OCI-LY1 (cell line): Measurements from ENCODE around the gene ELN.

Source experiments
- H2AFZ ChIP-seq: fragments of 200-600 bp; sonication (generic), shearing (Covaris generic); 2 replicates; pipeline ENCODE4 v1.6.0; 2014; ENCODE audit warnings: antibody characterized with exemption, mild to moderate bottlenecking, low read length
- H3F3A ChIP-seq: fragments of 200-600 bp; sonication (generic), shearing (Covaris generic); 2 replicates; pipeline ENCODE4 v1.6.0; 2014; ENCODE audit warnings: mild to moderate bottlenecking, antibody characterized with exemption, low read length, moderate library complexity; ENCODE audit not compliant: insufficient read depth
- H3K27ac ChIP-seq: fragments of 200-600 bp; sonication (generic); 2 replicates; pipeline ENCODE4 v1.5.1; 2014; ENCODE audit warnings: low read length, mixed run types, mild to moderate bottlenecking, low read depth; ENCODE audit not compliant: poor library complexity, severe bottlenecking
- H3K27me3 ChIP-seq: fragments of 200-600 bp; sonication (generic); 2 replicates; pipeline ENCODE4 v1.6.0; 2014; ENCODE audit warnings: antibody characterized with exemption, mild to moderate bottlenecking, low read length, moderate library complexity; ENCODE audit not compliant: insufficient read depth
- H3K36me3 ChIP-seq: fragments of 200-600 bp; sonication (generic); 2 replicates; pipeline ENCODE4 v1.6.1; 2014; ENCODE audit warnings: mild to moderate bottlenecking, antibody characterized with exemption, low read length, moderate library complexity, mixed read lengths; ENCODE audit not compliant: insufficient read depth
- H3K4me1 ChIP-seq: fragments of 200-600 bp; sonication (generic); 2 replicates; pipeline ENCODE4 v1.5.1; 2014; ENCODE audit warnings: mild to moderate bottlenecking, low read length, moderate library complexity; ENCODE audit not compliant: insufficient read depth, severe bottlenecking
- H3K4me2 ChIP-seq: fragments of 200-600 bp; sonication (generic), shearing (Covaris generic); 2 replicates; pipeline ENCODE4 v1.6.1; 2014; ENCODE audit warnings: low read length
- H3K4me3 ChIP-seq: fragments of 200-600 bp; sonication (generic); 2 replicates; pipeline ENCODE4 v1.5.1; 2014; ENCODE audit warnings: low read length, low read depth, mild to moderate bottlenecking, mixed read lengths; ENCODE audit not compliant: poor library complexity, severe bottlenecking
- H3K79me2 ChIP-seq: fragments of 200-600 bp; shearing (Covaris generic); 2 replicates; pipeline ENCODE4 v1.6.1; 2016; ENCODE audit warnings: mixed run types, low read length, mixed read lengths; ENCODE audit not compliant: insufficient read depth
- H3K9ac ChIP-seq: fragments of 200-600 bp; sonication (generic), shearing (Covaris generic); 2 replicates; pipeline ENCODE4 v1.6.1; 2014; ENCODE audit warnings: mild to moderate bottlenecking, low read length, mixed read lengths
- H3K9me2 ChIP-seq: fragments of 200-600 bp; sonication (generic), shearing (Covaris generic); 2 replicates; pipeline ENCODE4 v1.6.1; 2014; ENCODE audit warnings: low read depth, mild to moderate bottlenecking, low read length, mixed read lengths
- H3K9me3 ChIP-seq: fragments of 200-600 bp; shearing (Covaris generic); 2 replicates; pipeline ENCODE4 v1.6.1; 2014; ENCODE audit warnings: low read length, mixed read lengths
- H4K20me1 ChIP-seq: fragments of 200-600 bp; sonication (generic), shearing (Covaris generic); 2 replicates; pipeline ENCODE4 v1.6.0; 2016; ENCODE audit warnings: mild to moderate bottlenecking, low read length; ENCODE audit not compliant: insufficient read depth
- CTCF ChIP-seq: fragments of 200-600 bp; sonication (generic), shearing (Covaris generic); IDR thresholded peaks from 2 replicates; pipeline ENCODE4 v1.5.1; 2017; ENCODE audit warnings: mild to moderate bottlenecking, antibody characterized with exemption, low read length, moderate library complexity, mixed read lengths
- EZH2 ChIP-seq: fragments of 200-600 bp; sonication (generic), shearing (Covaris generic); IDR thresholded peaks from 2 replicates; pipeline ENCODE4 v1.8.0; 2017; ENCODE audit warnings: borderline replicate concordance, mixed run types, mild to moderate bottlenecking, antibody characterized with exemption, low read length, moderate library complexity, mixed read lengths

Gene ELN

GRCh38 chr7:74023092-74023536 is 4.9 kb upstream of the ELN start:
- Histone ChIP-seq H3K9ac (no peak overlapping the region), H3K9me3 (no peaks in the 10 kb centered on the region), H4K20me1 (no peaks in the 10 kb centered on the region), H3K4me2 (no peak overlapping the region), H3K9me2 (no peaks in the 10 kb centered on the region), H3K36me3 (no peaks in the 10 kb centered on the region), H3K4me3 (no peak overlapping the region), H2AFZ (no peak overlapping the region), H3K79me2 (no peaks in the 10 kb centered on the region), H3K4me1 (no peaks in the 10 kb centered on the region), H3K27me3 (peaks cover 4% of the 10 kb centered on the region; the same call in 1 of the 2 replicates), H3F3A (no peaks in the 10 kb centered on the region), H3K27ac (no peak overlapping the region)
- TF ChIP-seq EZH2 (no peak), CTCF (no peak)

GRCh38 chr7:74023786-74024185 is 4.2 kb upstream of the ELN start:
- no peak overlapping the region for H3K4me3 ChIP-seq
- TF ChIP-seq EZH2: no peak
- TF ChIP-seq CTCF: no peak
- H4K20me1 ChIP-seq: no peaks in the 10 kb centered on the region
- H3K4me1 ChIP-seq: no peaks in the 10 kb centered on the region
- H3K27me3 ChIP-seq: peaks cover 4% of the 10 kb centered on the region; the same call in 1 of the 2 replicates
- H3F3A ChIP-seq: no peaks in the 10 kb centered on the region
- H3K79me2 ChIP-seq: no peaks in the 10 kb centered on the region
- no peak overlapping the region for H3K4me2 ChIP-seq
- no peaks in the 10 kb centered on the region for H3K9me2 ChIP-seq
- no peaks in the 10 kb centered on the region for H3K9me3 ChIP-seq
- no peak overlapping the region for H3K27ac ChIP-seq
- H2AFZ ChIP-seq: no peak overlapping the region
- no peak overlapping the region for H3K9ac ChIP-seq
- H3K36me3 ChIP-seq: no peaks in the 10 kb centered on the region

GRCh38 chr7:74025146-74025545 is 2.8 kb upstream of the ELN start:
- H3K9me2 ChIP-seq: no peaks in the 10 kb centered on the region
- TF ChIP-seq CTCF: no peak
- TF ChIP-seq EZH2: no peak
- H3K27ac ChIP-seq: no peak overlapping the region
- H3K4me3 ChIP-seq: no peak overlapping the region
- no peaks in the 10 kb centered on the region for H3F3A ChIP-seq
- H2AFZ ChIP-seq: no peak overlapping the region
- no peak overlapping the region for H3K4me2 ChIP-seq
- no peaks in the 10 kb centered on the region; the same call in 1 of the 2 replicates for H3K27me3 ChIP-seq
- H3K4me1 ChIP-seq: no peaks in the 10 kb centered on the region
- no peaks in the 10 kb centered on the region for H4K20me1 ChIP-seq
- no peak overlapping the region for H3K9ac ChIP-seq
- no peaks in the 10 kb centered on the region for H3K9me3 ChIP-seq
- H3K79me2 ChIP-seq: no peaks in the 10 kb centered on the region
- no peaks in the 10 kb centered on the region for H3K36me3 ChIP-seq
